Esophagus squamous epithelium (tissue), 4 donors: Measurements from ENCODE around the gene KIF6.

Experiments
- POLR2A ChIP-seq, 4 donors: fragments of 450-650 bp; IDR thresholded peaks; one replicate each; pipeline ENCODE4 v1.6.1; 2017; ENCODE audit warnings: antibody characterized with exemption in 4 of 4, mild to moderate bottlenecking in 4 of 4, moderate library complexity in 3 of 4
- TF ChIP-seq, protein P1 (sequence below), 6 experiments: fragments of 450-650 bp in 4 of 6; fragments of 200-600 bp in 2 of 6; sonication (generic) in 2 of 6; IDR thresholded peaks; one replicate each; pipeline ENCODE4 v1.5.1; 2016 to 2019; ENCODE audit warnings: antibody characterized with exemption in 6 of 6, mild to moderate bottlenecking in 4 of 6, moderate library complexity in 4 of 6

DNA sequence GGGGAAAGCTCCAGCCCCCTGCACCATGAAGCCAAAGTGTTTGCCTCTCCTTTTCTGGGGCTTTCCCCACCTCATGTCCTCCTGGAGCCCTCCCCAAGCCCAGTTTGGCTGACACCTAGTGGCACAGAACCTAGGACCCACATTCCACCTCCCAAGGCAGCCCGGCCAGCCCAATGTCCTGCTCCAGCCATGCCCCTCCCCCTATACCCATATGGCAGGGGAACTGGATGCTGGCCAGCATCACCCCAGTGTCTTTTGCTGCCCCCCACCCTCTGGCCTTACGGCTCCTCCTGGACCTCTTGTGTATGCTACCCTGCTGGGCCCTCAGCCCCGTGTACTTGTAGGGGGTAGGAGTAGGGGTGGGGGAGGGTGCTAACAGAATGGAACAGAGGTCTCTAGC lies 170.1 kb downstream of the KIF6 start:
- TF ChIP-seq, protein P1, sequence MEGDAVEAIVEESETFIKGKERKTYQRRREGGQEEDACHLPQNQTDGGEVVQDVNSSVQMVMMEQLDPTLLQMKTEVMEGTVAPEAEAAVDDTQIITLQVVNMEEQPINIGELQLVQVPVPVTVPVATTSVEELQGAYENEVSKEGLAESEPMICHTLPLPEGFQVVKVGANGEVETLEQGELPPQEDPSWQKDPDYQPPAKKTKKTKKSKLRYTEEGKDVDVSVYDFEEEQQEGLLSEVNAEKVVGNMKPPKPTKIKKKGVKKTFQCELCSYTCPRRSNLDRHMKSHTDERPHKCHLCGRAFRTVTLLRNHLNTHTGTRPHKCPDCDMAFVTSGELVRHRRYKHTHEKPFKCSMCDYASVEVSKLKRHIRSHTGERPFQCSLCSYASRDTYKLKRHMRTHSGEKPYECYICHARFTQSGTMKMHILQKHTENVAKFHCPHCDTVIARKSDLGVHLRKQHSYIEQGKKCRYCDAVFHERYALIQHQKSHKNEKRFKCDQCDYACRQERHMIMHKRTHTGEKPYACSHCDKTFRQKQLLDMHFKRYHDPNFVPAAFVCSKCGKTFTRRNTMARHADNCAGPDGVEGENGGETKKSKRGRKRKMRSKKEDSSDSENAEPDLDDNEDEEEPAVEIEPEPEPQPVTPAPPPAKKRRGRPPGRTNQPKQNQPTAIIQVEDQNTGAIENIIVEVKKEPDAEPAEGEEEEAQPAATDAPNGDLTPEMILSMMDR (IDR thresholded peaks at IDR 0.05): no peak
- TF ChIP-seq POLR2A (IDR thresholded peaks at IDR 0.05): no peak
